Upper lobe of right lung (tissue), 1 donor: Measurements from ENCODE around the gene LAMP1. TPM values are rescaled to one million over a fixed set of nuclear protein-coding genes. Genes with fewer than 3 reads are reported as not detected.

Experiments used
- ATAC-seq: fragments of 200-7000 bp; cut with Tn5 transposase; one replicate; pipeline ENCODE4 v1.9.1; 2020; ENCODE audit warnings: mild to moderate bottlenecking, moderate library complexity
- DNase-seq: peaks from one replicate; pipeline ENCODE4 v3.0.0-alpha.2; 2020
- H3K27ac ChIP-seq: fragments of 200-600 bp; one replicate; pipeline ENCODE4 v1.8.0; 2022
- H3K27me3 ChIP-seq: fragments of 200-600 bp; one replicate; pipeline ENCODE4 v1.8.0; 2022; ENCODE audit warnings: mild to moderate bottlenecking
- H3K36me3 ChIP-seq: fragments of 200-600 bp; one replicate; pipeline ENCODE4 v1.8.0; 2022
- H3K4me1 ChIP-seq: fragments of 200-600 bp; one replicate; pipeline ENCODE4 v1.8.0; 2022
- H3K4me3 ChIP-seq: fragments of 200-600 bp; one replicate; pipeline ENCODE4 v1.8.0; 2022; ENCODE audit warnings: mild to moderate bottlenecking
- H3K9me3 ChIP-seq: fragments of 200-600 bp; one replicate; pipeline ENCODE4 v1.8.0; 2022
- CTCF ChIP-seq: fragments of 200-600 bp; IDR thresholded peaks from one replicate; pipeline ENCODE4 v1.8.0; 2022; ENCODE audit warnings: antibody characterized with exemption
- intact Hi-C: fragments of 100-400 bp; cut with DNase I; formaldehyde crosslinking; loops from one replicate; pipeline ENCODE4 v1.11.0; 2022
- total RNA-seq: library from RNA; stranded (reverse); fragmentation: NEBNext Ultra II Directional; extraction: Animal tissue kit (Norgen Biotek cat#: 25700); gene quantifications from one replicate; pipeline ENCODE4 v1.2.1, GENCODE V29; 2021
- donor health status: DM: no; HTN: yes; CAD: no; lungs with severe emphysema.

The LAMP1 gene
- total RNA-seq, 1 donor from 2014 or later = 332 TPM

GRCh38 chr13:113361406-113361805 is 64.4 kb downstream of the LAMP1 start:
- peaks cover 15% of the 10 kb centered on the region for H3K4me1 ChIP-seq
- no peak overlapping the region for H3K27ac ChIP-seq
- ATAC-seq (no peak), DNase-seq (peak; percentile 29)
- no peak for TF ChIP-seq CTCF
- intact Hi-C loops = no loop called here
- no peak overlapping the region for H3K4me3 ChIP-seq
- no peaks in the 10 kb centered on the region for H3K9me3 ChIP-seq
- no peaks in the 10 kb centered on the region for H3K36me3 ChIP-seq
- H3K27me3 ChIP-seq = peaks cover 11% of the 10 kb centered on the region

GRCh38 chr13:113364311-113364889 is 67.4 kb downstream of the LAMP1 start:
- intact Hi-C loops = no loop called here
- Histone ChIP-seq H3K4me1 (peaks cover 15% of the 10 kb centered on the region), H3K36me3 (no peaks in the 10 kb centered on the region), H3K9me3 (no peaks in the 10 kb centered on the region), H3K27ac (no peak overlapping the region), H3K27me3 (peaks cover 11% of the 10 kb centered on the region), H3K4me3 (peak overlapping the region; percentile 45)
- DNase-seq = no peak
- no peak for TF ChIP-seq CTCF
- no peak for ATAC-seq

GRCh38 chr13:113364901-113365582 is 68.0 kb downstream of the LAMP1 start:
- intact Hi-C loops = no loop called here
- peak overlapping the region; percentile 45 for H3K4me3 ChIP-seq

GRCh38 chr13:113365583-113365970 is 68.5 kb downstream of the LAMP1 start:
- intact Hi-C loops = no loop called here
- Histone ChIP-seq H3K4me1 (peaks cover 15% of the 10 kb centered on the region), H3K4me3 (no peak overlapping the region), H3K36me3 (no peaks in the 10 kb centered on the region), H3K27me3 (peaks cover 11% of the 10 kb centered on the region), H3K27ac (no peak overlapping the region), H3K9me3 (no peaks in the 10 kb centered on the region)
- TF ChIP-seq CTCF = no peak
- no peak for DNase-seq
- no peak for ATAC-seq

More at GRCh38 chr13:113364901-113365582, 68.0 kb downstream of the LAMP1 start:
- Histone ChIP-seq H3K27me3 (peaks cover 11% of the 10 kb centered on the region), H3K36me3 (no peaks in the 10 kb centered on the region), H3K4me1 (peaks cover 15% of the 10 kb centered on the region), H3K9me3 (no peaks in the 10 kb centered on the region), H3K27ac (no peak overlapping the region)
- no peak for TF ChIP-seq CTCF
- DNase-seq = no peak
- ATAC-seq = no peak

GRCh38 chr13:113365971-113366588 is 69.0 kb downstream of the LAMP1 start:
- no peak overlapping the region for H3K27ac ChIP-seq
- H3K4me3 ChIP-seq = no peak overlapping the region
- no peak for ATAC-seq
- TF ChIP-seq CTCF = no peak
- H3K36me3 ChIP-seq = no peaks in the 10 kb centered on the region
- peaks cover 11% of the 10 kb centered on the region for H3K27me3 ChIP-seq
- peaks cover 15% of the 10 kb centered on the region for H3K4me1 ChIP-seq
- no peaks in the 10 kb centered on the region for H3K9me3 ChIP-seq
- no peak for DNase-seq
- intact Hi-C loops = no loop called here
